ENCODE results near the gene FBXO9. TPM values are rescaled to one million over a fixed set of nuclear protein-coding genes. Genes with fewer than 3 reads are reported as not detected.
A peak's percentile ranks its signal among the peaks of the same experiment; 100 is the strongest.

Gene FBXO9
- total RNA-seq, 1 experiment from 2014 or later = 71.0 TPM

- CTCF ChIA-PET = no interaction called here
- Histone ChIP-seq H3K36me3 (ENCODE audit: control insufficient read depth in 1 of 2, insufficient read depth in 2 of 2, low read length in 2 of 2) (no peaks in the 10 kb centered on the region; a peak in 1 of 4 replicates), H3K4me3 (replicated peaks in 1 of 2; ENCODE audit: low read depth in 1 of 2, low read length in 2 of 2) (peak overlapping the region in 1 of 2 experiments; percentile 84; a peak in 1 of 4 replicates), H3K9ac (ENCODE audit: low read length) (no peak overlapping the region), H3K9me3 (ENCODE audit: control insufficient read depth in 1 of 2, insufficient read depth in 1 of 2, low read depth in 1 of 2, low read length in 2 of 2) (no peaks in the 10 kb centered on the region), H2AFZ (ENCODE audit: low read depth, low read length, poor library complexity, severe bottlenecking) (no peak overlapping the region), H3K4me1 (ENCODE audit: control insufficient read depth in 1 of 2, insufficient read depth in 2 of 2, low read length in 2 of 2) (peaks cover 10 to 26% of the 10 kb centered on the region in 2 experiments; a peak in 3 of 4 replicates), H3K27ac (ENCODE audit: low read depth, low read length) (no peak overlapping the region), H4K20me1 (ENCODE audit: insufficient read depth) (no peaks in the 10 kb centered on the region), H3K4me2 (ENCODE audit: low read length) (peak overlapping the region; percentile 78), H3K27me3 (ENCODE audit: insufficient read depth, low read length) (no peaks in the 10 kb centered on the region), H3K9me2 (ENCODE audit: insufficient read depth) (no peaks in the 10 kb centered on the region), H3K79me2 (ENCODE audit: insufficient read depth, low read length) (peaks cover 39% of the 10 kb centered on the region)
- RAD21 ChIA-PET (ENCODE audit: low non-redundant PET in 1 of 2, low total read pairs in 2 of 2, uncharacterized antibody in 2 of 2, unreplicated experiment in 2 of 2) = no interaction called here
- BruUV-seq (replicated peaks) = TSS peak; percentile 39
- intact Hi-C loops (cut with micrococcal nuclease) = no loop called here
- POLR2A ChIA-PET = no interaction called here
- TF ChIP-seq EZH2 (IDR thresholded peaks at IDR 0.05) = no peak
- 0 out of 2 replicates have a peak, but pooled peaks have one; percentile 3 for TF ChIP-seq RAD21 (IDR thresholded peaks at IDR 0.05; ENCODE audit: low read depth)
- DNase-seq (ENCODE audit: low read depth, low spot score) (no peak), ATAC-seq (no peak)
Measured at GRCh38 chr6:53066874-53067706, 1.9 kb downstream of the FBXO9 start.

DNA sequence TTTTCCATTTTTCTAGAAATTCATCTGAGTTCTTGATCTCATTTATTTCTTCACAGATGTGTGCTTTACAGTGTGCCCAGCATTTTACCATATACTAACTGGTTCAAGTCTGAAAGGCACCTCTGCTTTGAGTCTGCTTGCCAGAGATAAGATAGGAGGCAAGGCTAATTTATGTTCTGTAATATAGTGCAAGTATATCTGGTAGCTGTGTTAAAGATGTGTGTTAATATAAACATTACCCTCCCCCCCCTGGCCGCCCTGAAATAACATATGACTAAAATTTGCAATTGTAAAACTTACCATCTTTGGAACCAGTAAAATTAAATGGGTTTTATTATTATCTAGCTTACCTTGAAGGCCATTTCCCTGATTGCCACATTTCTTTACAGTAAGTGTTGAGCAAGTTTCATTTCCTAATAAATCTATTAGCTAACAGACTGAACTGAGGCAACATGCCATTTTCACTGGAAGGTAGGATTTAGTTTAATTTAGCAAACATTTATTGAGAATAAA is 2.7 kb downstream of the FBXO9 start:
- ChIA-PET RAD21 (ENCODE audit: low non-redundant PET in 1 of 2, low total read pairs in 2 of 2, uncharacterized antibody in 2 of 2, unreplicated experiment in 2 of 2) (no interaction called here), CTCF (no interaction called here)
- no peak overlapping the region for H3K4me2 ChIP-seq (ENCODE audit: low read length)
- TF ChIP-seq ZFX (IDR thresholded peaks at IDR 0.05) = no peak
- no peak for TF ChIP-seq ELF1 (IDR thresholded peaks at IDR 0.05; ENCODE audit: borderline replicate concordance, low read depth)
- no peak for TF ChIP-seq POLR2AphosphoS5 (IDR thresholded peaks at IDR 0.05; ENCODE audit: low read depth, low read length)
- TF ChIP-seq, protein P1, sequence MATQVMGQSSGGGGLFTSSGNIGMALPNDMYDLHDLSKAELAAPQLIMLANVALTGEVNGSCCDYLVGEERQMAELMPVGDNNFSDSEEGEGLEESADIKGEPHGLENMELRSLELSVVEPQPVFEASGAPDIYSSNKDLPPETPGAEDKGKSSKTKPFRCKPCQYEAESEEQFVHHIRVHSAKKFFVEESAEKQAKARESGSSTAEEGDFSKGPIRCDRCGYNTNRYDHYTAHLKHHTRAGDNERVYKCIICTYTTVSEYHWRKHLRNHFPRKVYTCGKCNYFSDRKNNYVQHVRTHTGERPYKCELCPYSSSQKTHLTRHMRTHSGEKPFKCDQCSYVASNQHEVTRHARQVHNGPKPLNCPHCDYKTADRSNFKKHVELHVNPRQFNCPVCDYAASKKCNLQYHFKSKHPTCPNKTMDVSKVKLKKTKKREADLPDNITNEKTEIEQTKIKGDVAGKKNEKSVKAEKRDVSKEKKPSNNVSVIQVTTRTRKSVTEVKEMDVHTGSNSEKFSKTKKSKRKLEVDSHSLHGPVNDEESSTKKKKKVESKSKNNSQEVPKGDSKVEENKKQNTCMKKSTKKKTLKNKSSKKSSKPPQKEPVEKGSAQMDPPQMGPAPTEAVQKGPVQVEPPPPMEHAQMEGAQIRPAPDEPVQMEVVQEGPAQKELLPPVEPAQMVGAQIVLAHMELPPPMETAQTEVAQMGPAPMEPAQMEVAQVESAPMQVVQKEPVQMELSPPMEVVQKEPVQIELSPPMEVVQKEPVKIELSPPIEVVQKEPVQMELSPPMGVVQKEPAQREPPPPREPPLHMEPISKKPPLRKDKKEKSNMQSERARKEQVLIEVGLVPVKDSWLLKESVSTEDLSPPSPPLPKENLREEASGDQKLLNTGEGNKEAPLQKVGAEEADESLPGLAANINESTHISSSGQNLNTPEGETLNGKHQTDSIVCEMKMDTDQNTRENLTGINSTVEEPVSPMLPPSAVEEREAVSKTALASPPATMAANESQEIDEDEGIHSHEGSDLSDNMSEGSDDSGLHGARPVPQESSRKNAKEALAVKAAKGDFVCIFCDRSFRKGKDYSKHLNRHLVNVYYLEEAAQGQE (IDR thresholded peaks at IDR 0.05; ENCODE audit: low read depth) = no peak
- TF ChIP-seq, protein P2, sequence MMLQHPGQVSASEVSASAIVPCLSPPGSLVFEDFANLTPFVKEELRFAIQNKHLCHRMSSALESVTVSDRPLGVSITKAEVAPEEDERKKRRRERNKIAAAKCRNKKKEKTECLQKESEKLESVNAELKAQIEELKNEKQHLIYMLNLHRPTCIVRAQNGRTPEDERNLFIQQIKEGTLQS (IDR thresholded peaks at IDR 0.05) = no peak
- no peak for TF ChIP-seq SIN3A (IDR thresholded peaks at IDR 0.05; ENCODE audit: low read depth)
- no peak for TF ChIP-seq EGR1 (IDR thresholded peaks at IDR 0.05; ENCODE audit: low read depth)
- no peak for TF ChIP-seq CTCF (IDR thresholded peaks at IDR 0.05 in 2 of 3, conservative IDR thresholded peaks at IDR 0.05 in 1 of 3; ENCODE audit: borderline replicate concordance in 1 of 3, insufficient read depth in 1 of 3, low read depth in 2 of 3, low read length in 2 of 3)

More for the DNA sequence above, 2.7 kb downstream of the FBXO9 start:
- Histone ChIP-seq H3K4me3 (replicated peaks in 1 of 2; ENCODE audit: low read depth in 1 of 2, low read length in 2 of 2) (no peak overlapping the region), H3K79me2 (ENCODE audit: insufficient read depth, low read length) (peaks cover 39% of the 10 kb centered on the region), H3K27ac (ENCODE audit: low read depth, low read length) (no peak overlapping the region), H3K9me3 (ENCODE audit: control insufficient read depth in 1 of 2, insufficient read depth in 1 of 2, low read depth in 1 of 2, low read length in 2 of 2) (no peaks in the 10 kb centered on the region), H3K9ac (ENCODE audit: low read length) (no peak overlapping the region), H2AFZ (ENCODE audit: low read depth, low read length, poor library complexity, severe bottlenecking) (no peak overlapping the region), H3K9me2 (ENCODE audit: insufficient read depth) (no peaks in the 10 kb centered on the region), H3K36me3 (ENCODE audit: control insufficient read depth in 1 of 2, insufficient read depth in 2 of 2, low read length in 2 of 2) (no peaks in the 10 kb centered on the region; a peak in 2 of 4 replicates), H3K27me3 (ENCODE audit: insufficient read depth, low read length) (no peaks in the 10 kb centered on the region), H4K20me1 (ENCODE audit: insufficient read depth) (no peaks in the 10 kb centered on the region), H3K4me1 (ENCODE audit: control insufficient read depth in 1 of 2, insufficient read depth in 2 of 2, low read length in 2 of 2) (peaks cover 5 to 18% of the 10 kb centered on the region in 2 experiments; a peak in 3 of 4 replicates)
- DNase-seq (ENCODE audit: low read depth, low spot score) = no peak
- POLR2A ChIA-PET = no interaction called here
- no peak for ATAC-seq
- no TSS peak for BruUV-seq (replicated peaks)
- intact Hi-C loops (cut with micrococcal nuclease) = no loop called here

All from HCT116 (cell line).